ENCODE data around the gene CARD11. TPM values are rescaled to one million over a fixed set of nuclear protein-coding genes. Genes with fewer than 3 reads are reported as not detected.
A peak's percentile ranks its signal among the peaks of the same experiment; 100 is the strongest.

Gene CARD11
- polyA plus RNA-seq, 1 of the 3 experiments (the other 2 are of a cell fraction), result not detected

DNA sequence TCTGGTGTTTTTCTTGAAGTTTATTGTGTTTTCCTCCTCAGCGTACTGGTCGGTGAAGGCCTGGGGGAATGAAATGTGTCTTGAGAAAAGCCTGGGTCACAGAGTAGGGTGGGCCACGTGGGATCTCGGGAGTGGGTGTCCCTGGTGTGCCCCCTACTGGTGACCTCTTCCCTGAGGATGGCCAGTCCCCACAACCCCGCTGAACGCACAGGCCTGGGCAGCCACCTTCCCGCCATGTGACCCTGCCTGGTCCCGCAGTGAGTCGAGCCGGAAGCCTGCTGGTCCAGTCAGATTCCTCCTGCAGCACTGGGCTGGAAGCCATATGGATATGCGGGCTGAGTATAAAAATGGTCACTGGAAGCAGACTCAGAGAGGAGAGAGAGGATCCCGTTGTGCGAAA is 146.6 kb downstream of the CARD11 start:
- POLR2A ChIA-PET, result no interaction called here
- 86% methylated on average over 13 of the region's 13 CpGs for WGBS (ENCODE audit: low lambda C conversion rate)
- CTCF ChIA-PET, result interaction anchor here (1.0 kb wide), 1 partner anchor 24 kb away, joined by 3 read pairs; no protein-coding TSS in a partner anchor

DNA sequence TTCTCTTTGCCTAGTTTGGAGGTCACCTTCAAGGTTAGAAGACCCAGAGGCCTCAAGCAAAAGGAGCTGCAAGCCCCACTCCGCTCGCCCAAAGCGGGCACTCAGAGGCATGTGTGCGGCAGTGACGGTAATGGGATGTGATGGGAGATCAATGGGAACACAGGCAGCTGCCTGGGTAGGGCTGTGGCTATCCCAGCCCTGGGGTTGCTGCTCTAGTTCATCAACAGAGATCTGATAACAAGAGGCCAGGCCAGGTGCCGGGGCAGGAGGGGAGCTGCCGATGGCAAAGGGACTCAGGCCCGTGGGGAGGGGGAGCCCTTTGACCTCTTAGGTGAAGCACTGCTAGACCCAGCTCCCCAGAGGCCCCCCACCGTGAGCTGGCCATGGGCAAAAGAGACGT is 147.5 kb downstream of the CARD11 start:
- peak; percentile 64 for DNase-seq
- Histone ChIP-seq H3K9me2 (no peaks in the 10 kb centered on the region), H4K20me1 (ENCODE audit: insufficient read depth) (no peaks in the 10 kb centered on the region), H2AFZ (ENCODE audit: low read depth) (no peak overlapping the region), H3K9ac (no peak overlapping the region), H3F3A (replicated peaks; ENCODE audit: insufficient read depth) (no peaks in the 10 kb centered on the region), H3K4me1 (ENCODE audit: control insufficient read depth in 1 of 2, insufficient read depth in 2 of 2, low read depth in 1 of 2, low read length in 1 of 2) (no peaks in the 10 kb centered on the region; a peak in 1 of 4 replicates), H3K27ac (ENCODE audit: low read depth in 2 of 2, low read length in 1 of 2) (no peak overlapping the region), H3K9me3 (no peaks in the 10 kb centered on the region), H3K36me3 (replicated peaks in 1 of 2; ENCODE audit: control insufficient read depth in 1 of 2, insufficient read depth in 2 of 2, low read length in 1 of 2) (no peaks in the 10 kb centered on the region), H3K79me2 (ENCODE audit: insufficient read depth) (no peaks in the 10 kb centered on the region), H3K4me3 (ENCODE audit: low read depth in 2 of 2, low read length in 1 of 2) (no peak overlapping the region), H3K4me2 (no peak overlapping the region), H3K27me3 (ENCODE audit: insufficient read depth) (no peaks in the 10 kb centered on the region)
- CTCF ChIA-PET, result interaction anchor here (0.6 to 2.8 kb wide), 6 partner anchors 9 to 348 kb away, joined by 3 to 19 read pairs (median 4); no protein-coding TSS in a partner anchor
- POLR2A ChIA-PET, result interaction anchor here (1.4 kb wide), 1 partner anchor 132 kb away, joined by 5 read pairs; no protein-coding TSS in a partner anchor
- peak; percentile 44 for TF ChIP-seq GATA2 (CRISPR knock-in tag; IDR thresholded peaks at IDR 0.05)
- TF ChIP-seq GABPA (IDR thresholded peaks at IDR 0.05; ENCODE audit: low read depth), result no peak
- WGBS (ENCODE audit: low lambda C conversion rate), result 74% methylated on average over 10 of the region's 10 CpGs

More for the DNA sequence above, 146.6 kb downstream of the CARD11 start:
- H3K9ac ChIP-seq, result no peak overlapping the region
- H3F3A ChIP-seq (replicated peaks; ENCODE audit: insufficient read depth), result no peaks in the 10 kb centered on the region
- no peaks in the 10 kb centered on the region for H3K9me3 ChIP-seq
- no peaks in the 10 kb centered on the region for H3K79me2 ChIP-seq (ENCODE audit: insufficient read depth)
- H3K27me3 ChIP-seq (ENCODE audit: insufficient read depth), result no peaks in the 10 kb centered on the region
- H2AFZ ChIP-seq (ENCODE audit: low read depth), result no peak overlapping the region
- no peaks in the 10 kb centered on the region; a peak in 1 of 4 replicates for H3K4me1 ChIP-seq (ENCODE audit: control insufficient read depth in 1 of 2, insufficient read depth in 2 of 2, low read depth in 1 of 2, low read length in 1 of 2)
- H3K36me3 ChIP-seq (replicated peaks in 1 of 2; ENCODE audit: control insufficient read depth in 1 of 2, insufficient read depth in 2 of 2, low read length in 1 of 2), result no peaks in the 10 kb centered on the region
- no peaks in the 10 kb centered on the region for H4K20me1 ChIP-seq (ENCODE audit: insufficient read depth)
- H3K4me2 ChIP-seq, result no peak overlapping the region
- TF ChIP-seq YY1 (IDR thresholded peaks at IDR 0.05; ENCODE audit: low read depth) (no peak), CTCF (IDR thresholded peaks at IDR 0.05) (peak; percentile 13; the same call in 1 of the 2 replicates)
- no peak overlapping the region for H3K27ac ChIP-seq (ENCODE audit: low read depth in 2 of 2, low read length in 1 of 2)
- H3K9me2 ChIP-seq, result no peaks in the 10 kb centered on the region
- H3K4me3 ChIP-seq (ENCODE audit: low read depth in 2 of 2, low read length in 1 of 2), result no peak overlapping the region
- no peak for DNase-seq

DNA sequence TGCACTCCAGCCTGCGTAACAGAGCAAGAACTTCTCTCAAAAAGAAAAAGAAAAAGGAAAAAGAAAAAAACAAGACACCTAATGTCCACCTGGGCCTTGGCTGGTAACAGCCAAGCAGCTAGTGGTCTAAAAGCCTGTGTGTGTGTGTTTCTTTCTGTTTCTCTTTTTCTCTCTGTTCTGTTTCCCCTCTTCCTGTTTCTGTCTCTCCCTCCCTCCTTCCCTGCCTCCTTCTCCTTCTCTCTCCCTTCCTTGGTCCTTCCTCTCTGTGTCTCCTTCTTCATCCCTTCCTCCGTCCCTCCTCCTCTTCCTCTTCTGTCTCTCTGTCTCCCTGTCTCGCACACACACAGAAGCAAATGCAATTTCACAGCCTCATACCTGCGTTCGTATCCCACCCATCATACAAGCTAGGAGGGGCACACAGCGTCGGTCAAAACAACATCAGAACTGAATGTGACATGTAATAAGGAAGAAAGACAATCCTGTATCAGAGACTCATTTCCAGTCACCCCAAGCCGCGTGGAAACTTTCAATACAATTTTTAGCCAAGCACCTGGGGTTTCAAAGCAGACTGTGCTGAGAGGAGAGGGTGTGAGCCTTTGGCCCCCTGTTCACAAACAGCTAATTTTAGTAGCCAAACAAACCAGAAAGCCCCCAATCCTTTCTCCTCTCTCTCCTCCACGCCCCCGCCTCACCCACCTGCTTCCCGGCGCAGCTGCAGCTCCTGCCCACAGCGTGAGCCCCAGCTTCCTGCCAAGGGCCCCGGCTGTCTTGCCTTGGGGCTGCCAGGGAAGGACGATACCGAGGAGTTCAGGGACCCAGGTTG is 149.3 kb downstream of the CARD11 start:
- no peaks in the 10 kb centered on the region for H3K9me2 ChIP-seq
- H3K36me3 ChIP-seq (replicated peaks in 1 of 2; ENCODE audit: control insufficient read depth in 1 of 2, insufficient read depth in 2 of 2, low read length in 1 of 2), result no peaks in the 10 kb centered on the region
- H3K4me3 ChIP-seq (ENCODE audit: low read depth in 2 of 2, low read length in 1 of 2), result no peak overlapping the region
- no peaks in the 10 kb centered on the region for H3K79me2 ChIP-seq (ENCODE audit: insufficient read depth)
- no peaks in the 10 kb centered on the region; a peak in 1 of 4 replicates for H3K4me1 ChIP-seq (ENCODE audit: control insufficient read depth in 1 of 2, insufficient read depth in 2 of 2, low read depth in 1 of 2, low read length in 1 of 2)
- H3K27me3 ChIP-seq (ENCODE audit: insufficient read depth), result no peaks in the 10 kb centered on the region
- no peak for TF ChIP-seq YY1 (IDR thresholded peaks at IDR 0.05; ENCODE audit: low read depth)
- no peak for TF ChIP-seq RCOR1 (IDR thresholded peaks at IDR 0.05; ENCODE audit: low read length)
- TF ChIP-seq, protein P1, sequence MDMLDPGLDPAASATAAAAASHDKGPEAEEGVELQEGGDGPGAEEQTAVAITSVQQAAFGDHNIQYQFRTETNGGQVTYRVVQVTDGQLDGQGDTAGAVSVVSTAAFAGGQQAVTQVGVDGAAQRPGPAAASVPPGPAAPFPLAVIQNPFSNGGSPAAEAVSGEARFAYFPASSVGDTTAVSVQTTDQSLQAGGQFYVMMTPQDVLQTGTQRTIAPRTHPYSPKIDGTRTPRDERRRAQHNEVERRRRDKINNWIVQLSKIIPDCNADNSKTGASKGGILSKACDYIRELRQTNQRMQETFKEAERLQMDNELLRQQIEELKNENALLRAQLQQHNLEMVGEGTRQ (IDR thresholded peaks at IDR 0.05; ENCODE audit: borderline replicate concordance, low read depth, low read length), result no peak
- no peak for TF ChIP-seq EZH2phosphoT487 (IDR thresholded peaks at IDR 0.05; ENCODE audit: borderline replicate concordance, low read depth)
- no peak for TF ChIP-seq RXRA (IDR thresholded peaks at IDR 0.05; ENCODE audit: borderline replicate concordance, low read depth)
- TF ChIP-seq RAD21 (IDR thresholded peaks at IDR 0.05; ENCODE audit: low read length), result no peak
- no peak for TF ChIP-seq POLR2AphosphoS5 (IDR thresholded peaks at IDR 0.05; ENCODE audit: low read depth, low read length)
- no peak for TF ChIP-seq JUND (IDR thresholded peaks at IDR 0.05)
- no peak for TF ChIP-seq FOSL2 (IDR thresholded peaks at IDR 0.05; ENCODE audit: borderline replicate concordance, low read depth)
- H2AFZ ChIP-seq (ENCODE audit: low read depth), result no peak overlapping the region
- no peak overlapping the region for H3K4me2 ChIP-seq
- no peaks in the 10 kb centered on the region for H3F3A ChIP-seq (replicated peaks; ENCODE audit: insufficient read depth)
- no peak for DNase-seq
- H3K9me3 ChIP-seq, result no peaks in the 10 kb centered on the region
- POLR2A ChIA-PET, result interaction anchor here (0.8 kb wide), 1 partner anchor 34 kb away, joined by 4 read pairs; no protein-coding TSS in a partner anchor
- 69% methylated on average over 17 of the region's 17 CpGs for WGBS (ENCODE audit: low lambda C conversion rate)
- no peak overlapping the region for H3K27ac ChIP-seq (ENCODE audit: low read depth in 2 of 2, low read length in 1 of 2)
- CTCF ChIA-PET, result interaction anchor here (0.7 to 2.8 kb wide), 8 partner anchors 11 to 260 kb away, joined by 3 to 19 read pairs (median 4); no protein-coding TSS in a partner anchor
- no peak overlapping the region for H3K9ac ChIP-seq
- H4K20me1 ChIP-seq (ENCODE audit: insufficient read depth), result no peaks in the 10 kb centered on the region

Measured in SK-N-SH (cell line).